Neural crest cell (in vitro differentiated cells): ENCODE data around the gene EVA1A. TPM values are rescaled to one million over a fixed set of nuclear protein-coding genes. Genes with fewer than 3 reads are reported as not detected.

Experiments
- DNase-seq: peaks from one replicate; pipeline ENCODE4 v3.0.0; 2021; ENCODE audit warnings: low read depth, mixed read lengths, low spot score
- H3K27ac Mint-ChIP-seq: one replicate; pipeline ENCODE4 v1.8.0; 2021; ENCODE audit warnings: mild to moderate bottlenecking, mixed read lengths; ENCODE audit not compliant: unreplicated experiment
- H3K27me3 Mint-ChIP-seq: 2 replicates; pipeline ENCODE4 v1.8.0; 2021; ENCODE audit warnings: low read depth, mild to moderate bottlenecking, mixed read lengths
- H3K36me3 Mint-ChIP-seq: 2 replicates; pipeline ENCODE4 v1.8.0; 2021; ENCODE audit warnings: low read depth, mild to moderate bottlenecking, mixed read lengths
- H3K4me1 Mint-ChIP-seq: 2 replicates; pipeline ENCODE4 v1.8.0; 2021; ENCODE audit warnings: mixed read lengths
- H3K4me3 Mint-ChIP-seq: one replicate; pipeline ENCODE4 v1.8.0; 2021; ENCODE audit warnings: mild to moderate bottlenecking, mixed read lengths
- H3K9me3 Mint-ChIP-seq: 2 replicates; pipeline ENCODE4 v1.8.0; 2021; ENCODE audit warnings: mixed read lengths
- CTCF ChIP-seq: fragments of 200-600 bp; sonication (generic); conservative IDR thresholded peaks from 2 replicates; pipeline ENCODE4 v1.5.0; 2021; ENCODE audit warnings: antibody characterized with exemption, mild to moderate bottlenecking
- total RNA-seq: library from RNA; stranded (reverse); gene quantifications from 2 replicates; pipeline ENCODE4 v1.2.1, GENCODE V29; 2021

EVA1A gene
- total RNA-seq, 1 donor from 2014 or later = 3.8 TPM

GRCh38 chr2:75503048-75503607 lies 57.6 kb downstream of the EVA1A start:
- Mint-ChIP-seq H3K9me3 (no peaks in the 10 kb centered on the region), H3K27ac (no peak overlapping the region), H3K27me3 (no peaks in the 10 kb centered on the region), H3K36me3 (no peaks in the 10 kb centered on the region), H3K4me3 (no peak overlapping the region), H3K4me1 (peaks cover 20% of the 10 kb centered on the region)
- TF ChIP-seq CTCF = no peak
- no peak for DNase-seq

GRCh38 chr2:75500633-75501032 lies 60.1 kb downstream of the EVA1A start:
- Mint-ChIP-seq H3K4me1 (peaks cover 20% of the 10 kb centered on the region), H3K36me3 (no peaks in the 10 kb centered on the region), H3K27ac (no peak overlapping the region), H3K9me3 (no peaks in the 10 kb centered on the region), H3K27me3 (no peaks in the 10 kb centered on the region), H3K4me3 (no peak overlapping the region)
- no peak for TF ChIP-seq CTCF
- DNase-seq = no peak

- Mint-ChIP-seq H3K27ac (no peak overlapping the region), H3K9me3 (no peaks in the 10 kb centered on the region), H3K27me3 (no peaks in the 10 kb centered on the region), H3K4me1 (peaks cover 20% of the 10 kb centered on the region), H3K36me3 (no peaks in the 10 kb centered on the region), H3K4me3 (no peak overlapping the region)
- DNase-seq = no peak
- no peak for TF ChIP-seq CTCF
These were observed 61.2 kb downstream of the EVA1A start for GRCh38 chr2:75499534-75499933.

- Mint-ChIP-seq H3K36me3 (no peaks in the 10 kb centered on the region), H3K27ac (no peak overlapping the region), H3K4me1 (peaks cover 20% of the 10 kb centered on the region), H3K27me3 (no peaks in the 10 kb centered on the region), H3K9me3 (no peaks in the 10 kb centered on the region), H3K4me3 (no peak overlapping the region)
- DNase-seq = no peak
- no peak for TF ChIP-seq CTCF
These were observed 61.8 kb downstream of the EVA1A start for GRCh38 chr2:75498907-75499306.

GRCh38 chr2:75497256-75497655 lies 63.5 kb downstream of the EVA1A start:
- H3K4me3 Mint-ChIP-seq = no peak overlapping the region
- TF ChIP-seq CTCF = no peak

More at GRCh38 chr2:75497256-75497655, 63.5 kb downstream of the EVA1A start:
- H3K27ac Mint-ChIP-seq = no peak overlapping the region
- peaks cover 12% of the 10 kb centered on the region for H3K4me1 Mint-ChIP-seq
- peaks cover 4% of the 10 kb centered on the region for H3K36me3 Mint-ChIP-seq
- no peak for DNase-seq
- H3K27me3 Mint-ChIP-seq = no peaks in the 10 kb centered on the region
- no peaks in the 10 kb centered on the region for H3K9me3 Mint-ChIP-seq
